ENCODE results near the gene SMR3A. TPM values are rescaled to one million over a fixed set of nuclear protein-coding genes. Genes with fewer than 3 reads are reported as not detected.

Gene SMR3A
- total and polyA plus RNA-seq, 9 of the 15 experiments (the other 6 are each of a cell fraction or from before 2014, with no cell fraction given), result not detected

DNA sequence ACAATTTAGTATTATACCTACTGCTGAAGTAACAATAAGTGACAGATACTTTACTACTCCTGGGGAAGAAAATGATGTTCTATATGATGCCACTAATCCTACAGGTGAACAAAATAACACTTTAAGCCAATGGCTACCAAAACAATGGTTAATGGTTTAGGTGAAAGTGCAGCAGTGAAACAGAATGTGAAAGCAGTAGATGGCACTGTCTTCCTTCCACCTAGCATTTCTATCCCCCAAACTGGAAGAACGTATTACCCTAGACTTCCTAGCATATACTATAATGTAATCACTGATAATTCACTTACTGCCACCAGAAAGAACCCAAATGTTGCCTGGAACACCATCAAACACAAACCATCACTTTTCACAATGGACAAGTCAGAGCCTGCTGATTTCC lies 44.6 kb upstream of the SMR3A start:
- TF ChIP-seq ZNF696 (CRISPR knock-in tag; conservative IDR thresholded peaks at IDR 0.05) (no peak), ZNF212 (CRISPR knock-in tag; IDR thresholded peaks at IDR 0.05) (no peak), RBBP5 (IDR thresholded peaks at IDR 0.05; ENCODE audit: borderline replicate concordance, insufficient read depth, low read length, poor library complexity, severe bottlenecking) (no peak), PBX2 (CRISPR knock-in tag; IDR thresholded peaks at IDR 0.05; ENCODE audit: low read depth) (no peak), PBX2 (tag; conservative IDR thresholded peaks at IDR 0.05; ENCODE audit: low read depth) (no peak), RB1 (IDR thresholded peaks at IDR 0.05; ENCODE audit: low read depth) (no peak), ZNF395 (CRISPR knock-in tag; IDR thresholded peaks at IDR 0.05) (no peak), NFRKB (IDR thresholded peaks at IDR 0.05; ENCODE audit: low read depth) (no peak), ZNF24 (IDR thresholded peaks at IDR 0.05) (no peak), BCOR (IDR thresholded peaks at IDR 0.05) (no peak), ZNF354B (CRISPR knock-in tag; IDR thresholded peaks at IDR 0.05) (no peak), ZBTB49 (CRISPR knock-in tag; IDR thresholded peaks at IDR 0.05; ENCODE audit: borderline replicate concordance) (no peak), ZNF232 (CRISPR knock-in tag; IDR thresholded peaks at IDR 0.05) (no peak), BRD4 (IDR thresholded peaks at IDR 0.05) (no peak), ZNF282 (CRISPR knock-in tag; IDR thresholded peaks at IDR 0.05) (no peak), GTF2F1 (IDR thresholded peaks at IDR 0.05; ENCODE audit: low read depth, low read length) (no peak), POLR2H (tag; IDR thresholded peaks at IDR 0.05; ENCODE audit: low read depth) (no peak)
- in situ Hi-C loops (cut with MboI), result no loop called here
- no peaks in the 10 kb centered on the region for H3K36me3 ChIP-seq (ENCODE audit: control insufficient read depth, insufficient read depth, low read length)
- no peaks in the 10 kb centered on the region for H3K4me1 ChIP-seq (replicated peaks in 1 of 2; ENCODE audit: control insufficient read depth in 2 of 2, insufficient read depth in 2 of 2, low read length in 2 of 2)
- no peak overlapping the region for H3K9ac ChIP-seq (ENCODE audit: insufficient read depth in 1 of 2, low read depth in 2 of 2, low read length in 2 of 2)
- no peaks in the 10 kb centered on the region for H3K9me3 ChIP-seq (replicated peaks; ENCODE audit: control insufficient read depth, insufficient read depth, low read depth, low read length)
- ATAC-seq (no peak), FAIRE-seq (no peak), DNase-seq (ENCODE audit: extremely low read depth in 1 of 4, low spot score in 3 of 4) (no peak)
- no peaks in the 10 kb centered on the region for H4K20me1 ChIP-seq (replicated peaks; ENCODE audit: control insufficient read depth, insufficient read depth, low read length)
- no peaks in the 10 kb centered on the region for H3K27me3 ChIP-seq (ENCODE audit: control insufficient read depth in 2 of 2, insufficient read depth in 2 of 2, low read length in 2 of 2)
- no peak overlapping the region for H3K27ac ChIP-seq (ENCODE audit: extremely low read depth, low read depth, low read length)
- no peak overlapping the region for H3K4me2 ChIP-seq (ENCODE audit: insufficient read depth, low read length)
- BruUV-seq (replicated peaks), result no TSS peak
- ChIA-PET CTCF (ENCODE audit: low intra/inter-chr PET ratio) (no interaction called here), POLR2A (no interaction called here)
- H3K79me2 ChIP-seq (ENCODE audit: control insufficient read depth, insufficient read depth, low read length), result no peaks in the 10 kb centered on the region
- intact Hi-C loops (cut with micrococcal nuclease), result no loop called here
- WGBS (ENCODE audit: insufficient coverage, low coverage, missing lambda C conversion rate), result 0% methylated on average over 1 of the region's 1 CpG
- no peak overlapping the region for H2AFZ ChIP-seq (ENCODE audit: low read depth, low read length)
- H3K4me3 ChIP-seq, result no peak overlapping the region
- no peaks in the 10 kb centered on the region for H3K9me1 ChIP-seq (ENCODE audit: control insufficient read depth, insufficient read depth, low read length)

Data from K562 (cell line).